NCI-H446 (cell line): Measurements from ENCODE around the gene DCAKD.

Experiments used
- DNase-seq, 2 experiments: peaks; one replicate each; lab custom pipeline; 2025; lab: John Stamatoyannopoulos, UW

DCAKD gene

GRCh38 chr17:44976206-44976605 is 75.2 kb downstream of the DCAKD start:
- no peak for DNase-seq
